T follicular helper cell (primary cell): ENCODE results near the gene RSL1D1.
"Not testable (repeated sequence)": the region's sequence is repeated elsewhere in the genome, so short reads cannot be mapped to it uniquely, and the experiment has no call there.

Experiments
- DNase-seq: peaks from one replicate; pipeline ENCODE4 v3.0.0-alpha.2; 2020; ENCODE audit warnings: low read depth

RSL1D1 gene

GRCh38 chr16:11843861-11844260 lies 7.5 kb downstream of the RSL1D1 start:
- DNase-seq, result no peak

GRCh38 chr16:11843206-11843605 lies 8.1 kb downstream of the RSL1D1 start:
- DNase-seq, result no peak

GRCh38 chr16:11841026-11841425 lies 10.3 kb downstream of the RSL1D1 start:
- DNase-seq, result no peak

- DNase-seq, result no peak
Observed at GRCh38 chr16:11836650-11837244, 14.6 kb downstream of the RSL1D1 start.

GRCh38 chr16:11835891-11836649 lies 15.3 kb downstream of the RSL1D1 start:
- DNase-seq, result no peak

- no peak for DNase-seq
Observed at GRCh38 chr16:11835309-11835708, 16.0 kb downstream of the RSL1D1 start.

- no peak for DNase-seq
Observed at GRCh38 chr16:11833951-11834695, 17.2 kb downstream of the RSL1D1 start.

- DNase-seq, result no peak
Observed at GRCh38 chr16:11828696-11829095, 22.6 kb downstream of the RSL1D1 start.

- not testable (repeated sequence) for DNase-seq
Observed at GRCh38 chr16:11825520-11826165, 25.7 kb downstream of the RSL1D1 start.

- DNase-seq, result no peak
Observed at GRCh38 chr16:11824362-11824761, 27.0 kb downstream of the RSL1D1 start.

- not testable (repeated sequence) for DNase-seq
Observed at GRCh38 chr16:11823645-11824044, 27.7 kb downstream of the RSL1D1 start.

- no peak for DNase-seq
Observed at GRCh38 chr16:11819798-11820197, 31.5 kb downstream of the RSL1D1 start.

- not testable (repeated sequence) for DNase-seq
Observed at GRCh38 chr16:11818970-11819369, 32.4 kb downstream of the RSL1D1 start.

GRCh38 chr16:11816123-11816522 lies 35.2 kb downstream of the RSL1D1 start:
- no peak for DNase-seq

- DNase-seq, result not testable (repeated sequence)
Observed at GRCh38 chr16:11814800-11815199, 36.5 kb downstream of the RSL1D1 start.

GRCh38 chr16:11806721-11807120 lies 44.6 kb downstream of the RSL1D1 start:
- no peak for DNase-seq

- no peak for DNase-seq
Observed at GRCh38 chr16:11805556-11805955, 45.8 kb downstream of the RSL1D1 start.

GRCh38 chr16:11801481-11802021 lies 49.8 kb downstream of the RSL1D1 start:
- DNase-seq, result no peak

GRCh38 chr16:11800382-11800718 lies 51.0 kb downstream of the RSL1D1 start:
- no peak for DNase-seq

- no peak for DNase-seq
Observed at GRCh38 chr16:11799509-11800381, 51.6 kb downstream of the RSL1D1 start.

- no peak for DNase-seq
Observed at GRCh38 chr16:11799017-11799381, 52.3 kb downstream of the RSL1D1 start.
